K562 (cell line): Measurements from ENCODE around the gene DSG2. TPM values are rescaled to one million over a fixed set of nuclear protein-coding genes. Genes with fewer than 3 reads are reported as not detected.

Source experiments
- ATAC-seq: fragments of 200-7000 bp; cut with Tn5 transposase; 3 replicates; pipeline ENCODE4 v1.9.1; 2020; ENCODE audit warnings: moderate library complexity
- BruUV-seq: library from RNA; stranded (reverse); fragments of 400-500 nt; replicated peaks from 2 replicates; lab custom pipeline; 2021; lab: Mats Ljungman, UMichigan
- CTCF ChIA-PET: fragments of 300-600 bp; formaldehyde crosslinking; extraction: SDS; loops from one replicate; lab custom pipeline; 2021; ENCODE audit warnings: low intra/inter-chr PET ratio; lab: Yijun Ruan, JAX
- POLR2A ChIA-PET: fragments of 300-600, 350-650 bp; sonication (Branson Sonifier 250); formaldehyde crosslinking; extraction: SDS; loops from one replicate; lab custom pipeline; 2021; ENCODE audit warnings: antibody characterized with exemption, inconsistent platforms; lab: Yijun Ruan, JAX
- DNase-seq, 4 experiments: peaks; one replicate each; pipeline versions ENCODE4 v3.0.0 to v3.0.0-alpha.2; 2011 to 2018; ENCODE audit warnings: low spot score in 3 of 4, mixed read lengths in 3 of 4; ENCODE audit errors: extremely low read depth in 1 of 4
- FAIRE-seq: peaks from 2 replicates; lab custom pipeline; 2011; peaks lifted over from hg19 to GRCh38; lab: Jason Lieb, UNC
- H2AFZ ChIP-seq: 2 replicates; pipeline ENCODE4 v1.6.0; 2011; ENCODE audit warnings: low read depth, low read length, control low read depth, inconsistent platforms
- H3K27ac ChIP-seq: fragments of 200-600 bp; 3 replicates; pipeline ENCODE4 v1.8.0; 2011; ENCODE audit warnings: low read depth, mild to moderate bottlenecking, control low read depth, inconsistent platforms, low read length, moderate library complexity, mixed read lengths; ENCODE audit errors: extremely low read depth
- H3K27me3 ChIP-seq, 2 experiments: fragments of 300-600 bp in 1 of 2; 2 replicates in 1 of 2; 3 replicates in 1 of 2; pipeline versions ENCODE4 v1.6.0 to v1.8.0; 2011; ENCODE audit warnings: inconsistent platforms in 2 of 2, low read length in 2 of 2, mild to moderate bottlenecking in 1 of 2, mixed read lengths in 1 of 2, moderate library complexity in 1 of 2; ENCODE audit not compliant: control insufficient read depth in 2 of 2, insufficient read depth in 2 of 2
- H3K36me3 ChIP-seq: fragments of 300-600 bp; 3 replicates; pipeline ENCODE4 v1.8.0; 2011; ENCODE audit warnings: mild to moderate bottlenecking, low read length, inconsistent platforms; ENCODE audit not compliant: control insufficient read depth, insufficient read depth
- H3K4me1 ChIP-seq, 2 experiments: fragments of 200-600 bp in 1 of 2; replicated peaks in 1 of 2; 2 replicates in 1 of 2; 3 replicates in 1 of 2; pipeline versions ENCODE4 v1.5.1 to v1.8.0; 2011; ENCODE audit warnings: inconsistent platforms in 2 of 2, low read length in 2 of 2, mild to moderate bottlenecking in 1 of 2, mixed read lengths in 1 of 2, moderate library complexity in 1 of 2; ENCODE audit not compliant: control insufficient read depth in 2 of 2, insufficient read depth in 2 of 2
- H3K4me2 ChIP-seq: 2 replicates; pipeline ENCODE4 v1.6.1; 2011; ENCODE audit warnings: low read length, control low read depth, inconsistent platforms, mixed read lengths; ENCODE audit not compliant: insufficient read depth
- H3K4me3 ChIP-seq: fragments of 200-600 bp; sonication (generic), shearing (Covaris generic); 2 replicates; pipeline ENCODE4 v1.5.1; 2016; ENCODE audit warnings: control low read depth, inconsistent platforms
- H3K79me2 ChIP-seq: fragments of 200-600 bp; 3 replicates; pipeline ENCODE4 v1.8.0; 2011; ENCODE audit warnings: low read length, inconsistent platforms; ENCODE audit not compliant: control insufficient read depth, insufficient read depth
- H3K9ac ChIP-seq, 2 experiments: 2 replicates each; pipeline versions ENCODE4 v1.6.0 to v1.6.1; 2011; ENCODE audit warnings: low read depth in 2 of 2, low read length in 2 of 2, control low read depth in 1 of 2, inconsistent platforms in 1 of 2, mild to moderate bottlenecking in 1 of 2, mixed read lengths in 1 of 2; ENCODE audit not compliant: insufficient read depth in 1 of 2
- H3K9me1 ChIP-seq: one replicate; pipeline ENCODE4 v1.6.0; 2011; ENCODE audit warnings: inconsistent platforms, mild to moderate bottlenecking, low read length, moderate library complexity; ENCODE audit not compliant: control insufficient read depth, insufficient read depth
- H3K9me3 ChIP-seq: replicated peaks from 2 replicates; pipeline ENCODE4 v1.5.1; 2011; ENCODE audit warnings: low read depth, low read length, inconsistent platforms; ENCODE audit not compliant: control insufficient read depth, insufficient read depth
- H4K20me1 ChIP-seq: replicated peaks from 2 replicates; pipeline ENCODE4 v1.6.1; 2011; ENCODE audit warnings: low read length, inconsistent platforms, mixed read lengths; ENCODE audit not compliant: control insufficient read depth, insufficient read depth
- BACH1 ChIP-seq: fragments of 200-800 bp; sonication (Bioruptor generic); IDR thresholded peaks from 2 replicates; pipeline ENCODE4 v1.6.1; 2016; ENCODE audit warnings: missing genetic modification characterization, missing compliant biosample characterization
- DMBX1 ChIP-seq: fragments of 250-450 bp; sonication (Bioruptor Pico); IDR thresholded peaks from 2 replicates; pipeline ENCODE4 v1.8.0; 2022; ENCODE audit warnings: inconsistent platforms, mild to moderate bottlenecking, moderate library complexity, borderline replicate concordance
- EWSR1 ChIP-seq: fragments of 450-650 bp; IDR thresholded peaks from 2 replicates; pipeline ENCODE4 v1.6.1; 2018; ENCODE audit warnings: borderline replicate concordance, mild to moderate bottlenecking, low read depth, moderate library complexity; ENCODE audit not compliant: partially characterized antibody
- GABPA ChIP-seq: fragments of 200-800 bp; sonication (Bioruptor generic); conservative IDR thresholded peaks from 2 replicates; pipeline ENCODE4 v1.6.1; 2016; ENCODE audit warnings: low read depth, missing genetic modification characterization, missing compliant biosample characterization
- KAT7 ChIP-seq: sonication (generic); formaldehyde crosslinking; IDR thresholded peaks from 2 replicates; pipeline ENCODE4 v1.8.0; 2022; ENCODE audit warnings: missing genetic modification reagents, mild to moderate bottlenecking, borderline replicate concordance
- MAFG ChIP-seq: fragments of 450-650 bp; conservative IDR thresholded peaks from 2 replicates; pipeline ENCODE4 v1.6.1; 2016; ENCODE audit warnings: missing genetic modification characterization, missing compliant biosample characterization
- NR0B1 ChIP-seq: fragments of 450-650 bp; IDR thresholded peaks from one replicate; pipeline ENCODE4 v1.6.1; 2018; ENCODE audit warnings: mild to moderate bottlenecking, moderate library complexity; ENCODE audit not compliant: partially characterized antibody
- PHF21A ChIP-seq: fragments of 450-650 bp; IDR thresholded peaks from 2 replicates; pipeline ENCODE4 v1.6.1; 2017; ENCODE audit warnings: low read depth, borderline replicate concordance
- ZNF318 ChIP-seq, 2 experiments: fragments of 450-650 bp; IDR thresholded peaks; 2 replicates each; pipeline ENCODE4 v1.6.1; 2016; ENCODE audit warnings: mild to moderate bottlenecking in 2 of 2, borderline replicate concordance in 1 of 2, low read depth in 1 of 2, moderate library complexity in 1 of 2
- ZNF408 ChIP-seq: fragments of 250-450 bp; sonication (Bioruptor Pico); IDR thresholded peaks from 2 replicates; pipeline ENCODE4 v1.4.0; 2020; ENCODE audit warnings: low read depth, mild to moderate bottlenecking, moderate library complexity
- WGBS: fragments of 100-300 bp; shearing (Covaris generic); methylation state at CpG from one replicate; pipeline ENCODE4 v1.1.6; 2016; ENCODE audit warnings: low coverage, mixed read lengths; ENCODE audit not compliant: insufficient coverage; ENCODE audit errors: missing lambda C conversion rate; 5-methylcytosine and 5-hydroxymethylcytosine counted together
- in situ Hi-C: fragments of 300-500 bp; cut with MboI; formaldehyde crosslinking; loops from 4 replicates; pipeline ENCODE4 v1.15.0; 2018; ENCODE audit warnings: inconsistent platforms, mixed read lengths
- intact Hi-C: fragments of 100-400 bp; cut with micrococcal nuclease; formaldehyde crosslinking; loops from 2 replicates; pipeline ENCODE4 v1.14.2; 2022
- polyA plus RNA-seq, 8 experiments: library from polyadenylated mRNA; depleted of rRNA in 4 of 8; stranded (reverse) in 5 of 8; unstranded in 3 of 8; fragments of >200 nt; fragmentation: Nextera tagmentation in 2 of 8; fragmentation: Illumina TruSeq in 1 of 8; extraction: Ambion mirVana in 2 of 8; extraction: Trizol in 1 of 8; gene quantifications; 2 replicates each; pipeline versions ENCODE4 v1.2.1 to v1.2.3, GENCODE V29; 2011 to 2014; ENCODE audit warnings: inconsistent platforms in 1 of 8, missing spikeins in 1 of 8
- total RNA-seq, 7 experiments: library from RNA; depleted of rRNA in 6 of 7; stranded (reverse); fragments of >200 nt in 6 of 7; fragmentation: Illumina TruSeq in 2 of 7; extraction: Trizol in 2 of 7; gene quantifications; 2 replicates each; pipeline versions ENCODE4 v1.2.1 to v1.2.3, GENCODE V29; 2011 to 2021; ENCODE audit warnings: low replicate concordance in 1 of 7

The DSG2 gene
- total and polyA plus RNA-seq, 9 of the 15 experiments (the other 6 are each of a cell fraction or from before 2014, with no cell fraction given), result 16.9 to 68.6 (median 41.3) TPM

GRCh38 chr18:31533236-31533635 is 35.3 kb downstream of the DSG2 start (continued):
- TF ChIP-seq NR0B1 (no peak), MAFG (no peak), EWSR1 (no peak)

- DNase-seq (no peak), FAIRE-seq (no peak), ATAC-seq (no peak)
- intact Hi-C loops (no loop called here), in situ Hi-C loops (no loop called here)
- no peak overlapping the region for H2AFZ ChIP-seq
- WGBS, result 100% methylated on average over 3 of the region's 3 CpGs
- no peak overlapping the region for H3K4me2 ChIP-seq
- peaks cover 82% of the 10 kb centered on the region for H3K36me3 ChIP-seq
- H3K9ac ChIP-seq, result no peak overlapping the region
- CTCF ChIA-PET, result no interaction called here
- TF ChIP-seq DMBX1 (CRISPR knock-in tag) (no peak), GABPA (tag) (no peak), ZNF408 (CRISPR knock-in tag) (no peak), ZNF318 (IDR thresholded peaks at IDR 0.05; ENCODE audit: borderline replicate concordance in 1 of 2, low read depth in 1 of 2) (no peak), PHF21A (no peak), KAT7 (CRISPR knock-in tag) (no peak), BACH1 (no peak)
- no peak overlapping the region for H3K4me3 ChIP-seq
- no peak overlapping the region for H3K27ac ChIP-seq
- POLR2A ChIA-PET, result no interaction called here
- no peaks in the 10 kb centered on the region for H3K79me2 ChIP-seq
- no peaks in the 10 kb centered on the region for H3K9me3 ChIP-seq
- H3K9me1 ChIP-seq, result no peaks in the 10 kb centered on the region
- no peaks in the 10 kb centered on the region for H4K20me1 ChIP-seq
- BruUV-seq, result no TSS peak
- H3K27me3 ChIP-seq, result no peaks in the 10 kb centered on the region
- no peaks in the 10 kb centered on the region for H3K4me1 ChIP-seq
These were observed 40.9 kb downstream of the DSG2 start for GRCh38 chr18:31538837-31539236.
